HFFc6 (cell line): ENCODE results near the gene CCDC86. TPM values are rescaled to one million over a fixed set of nuclear protein-coding genes. Genes with fewer than 3 reads are reported as not detected.
A peak's percentile ranks its signal among the peaks of the same experiment; 100 is the strongest.

Experiments
- DNase-seq: peaks from one replicate; pipeline ENCODE4 v3.0.0-alpha.2; 2018
- H3K27ac Mint-ChIP-seq: 2 replicates; pipeline ENCODE4 v1.8.0; 2020; ENCODE audit warnings: mild to moderate bottlenecking, mixed read lengths
- H3K27me3 Mint-ChIP-seq: 2 replicates; pipeline ENCODE4 v1.8.0; 2021; ENCODE audit warnings: mild to moderate bottlenecking, moderate library complexity, mixed read lengths; ENCODE audit not compliant: insufficient read depth
- H3K36me3 Mint-ChIP-seq: 2 replicates; pipeline ENCODE4 v1.8.0; 2021; ENCODE audit warnings: low read depth, mixed read lengths
- H3K4me1 Mint-ChIP-seq: 2 replicates; pipeline ENCODE4 v1.8.0; 2020; ENCODE audit warnings: low read depth, mixed read lengths
- H3K4me3 Mint-ChIP-seq: 2 replicates; pipeline ENCODE4 v1.8.0; 2020; ENCODE audit warnings: mild to moderate bottlenecking, moderate library complexity, mixed read lengths
- H3K9me3 Mint-ChIP-seq: 2 replicates; pipeline ENCODE4 v1.8.0; 2020; ENCODE audit warnings: mild to moderate bottlenecking, mixed read lengths
- total RNA-seq, 6 experiments: library from RNA; stranded (reverse); fragmentation: NEBNext Ultra II Directional; extraction: Animal tissue kit (Norgen Biotek cat#: 25700); gene quantifications; 2 replicates in 1 of 6; 3 replicates in 5 of 6; pipeline ENCODE4 v1.2.3, GENCODE V29; 2021
- TF ChIP-seq, protein P1 (sequence below): fragments of 200-600 bp; sonication (generic); IDR thresholded peaks from 2 replicates; pipeline ENCODE4 v1.5.0; 2021; ENCODE audit warnings: antibody characterized with exemption, mild to moderate bottlenecking

CCDC86 gene
- total RNA-seq, 6 experiments from 2014 or later, result 45.4 to 66.3 (median 54.4) TPM

DNA sequence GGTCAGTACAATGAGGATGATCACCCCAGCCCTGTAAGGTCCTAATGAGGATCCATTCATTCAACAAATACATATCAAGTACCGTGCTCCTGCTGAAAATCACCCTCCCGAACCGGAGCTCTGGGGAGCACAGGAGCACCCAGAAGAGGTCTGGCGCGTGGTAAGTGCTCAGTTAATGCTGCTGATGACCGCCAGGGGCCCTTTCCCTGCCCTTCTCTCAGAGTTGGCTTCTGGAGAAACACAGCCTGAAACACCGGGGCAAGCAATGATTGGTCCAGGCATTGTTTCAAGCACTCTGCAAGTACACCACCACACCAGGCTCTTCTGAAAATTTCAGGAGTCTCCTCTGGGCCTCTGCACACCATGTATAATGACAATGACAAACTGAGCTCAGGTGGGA lies 3.8 kb upstream of the CCDC86 start:
- no peaks in the 10 kb centered on the region for H3K9me3 Mint-ChIP-seq
- no peak overlapping the region for H3K4me3 Mint-ChIP-seq
- H3K4me1 Mint-ChIP-seq, result peaks cover 40% of the 10 kb centered on the region
- no peak overlapping the region for H3K27ac Mint-ChIP-seq
- H3K27me3 Mint-ChIP-seq, result peaks cover 12% of the 10 kb centered on the region
- H3K36me3 Mint-ChIP-seq, result no peaks in the 10 kb centered on the region
- no peak for DNase-seq
- TF ChIP-seq, protein P1, sequence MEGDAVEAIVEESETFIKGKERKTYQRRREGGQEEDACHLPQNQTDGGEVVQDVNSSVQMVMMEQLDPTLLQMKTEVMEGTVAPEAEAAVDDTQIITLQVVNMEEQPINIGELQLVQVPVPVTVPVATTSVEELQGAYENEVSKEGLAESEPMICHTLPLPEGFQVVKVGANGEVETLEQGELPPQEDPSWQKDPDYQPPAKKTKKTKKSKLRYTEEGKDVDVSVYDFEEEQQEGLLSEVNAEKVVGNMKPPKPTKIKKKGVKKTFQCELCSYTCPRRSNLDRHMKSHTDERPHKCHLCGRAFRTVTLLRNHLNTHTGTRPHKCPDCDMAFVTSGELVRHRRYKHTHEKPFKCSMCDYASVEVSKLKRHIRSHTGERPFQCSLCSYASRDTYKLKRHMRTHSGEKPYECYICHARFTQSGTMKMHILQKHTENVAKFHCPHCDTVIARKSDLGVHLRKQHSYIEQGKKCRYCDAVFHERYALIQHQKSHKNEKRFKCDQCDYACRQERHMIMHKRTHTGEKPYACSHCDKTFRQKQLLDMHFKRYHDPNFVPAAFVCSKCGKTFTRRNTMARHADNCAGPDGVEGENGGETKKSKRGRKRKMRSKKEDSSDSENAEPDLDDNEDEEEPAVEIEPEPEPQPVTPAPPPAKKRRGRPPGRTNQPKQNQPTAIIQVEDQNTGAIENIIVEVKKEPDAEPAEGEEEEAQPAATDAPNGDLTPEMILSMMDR, result peak; percentile 57

DNA sequence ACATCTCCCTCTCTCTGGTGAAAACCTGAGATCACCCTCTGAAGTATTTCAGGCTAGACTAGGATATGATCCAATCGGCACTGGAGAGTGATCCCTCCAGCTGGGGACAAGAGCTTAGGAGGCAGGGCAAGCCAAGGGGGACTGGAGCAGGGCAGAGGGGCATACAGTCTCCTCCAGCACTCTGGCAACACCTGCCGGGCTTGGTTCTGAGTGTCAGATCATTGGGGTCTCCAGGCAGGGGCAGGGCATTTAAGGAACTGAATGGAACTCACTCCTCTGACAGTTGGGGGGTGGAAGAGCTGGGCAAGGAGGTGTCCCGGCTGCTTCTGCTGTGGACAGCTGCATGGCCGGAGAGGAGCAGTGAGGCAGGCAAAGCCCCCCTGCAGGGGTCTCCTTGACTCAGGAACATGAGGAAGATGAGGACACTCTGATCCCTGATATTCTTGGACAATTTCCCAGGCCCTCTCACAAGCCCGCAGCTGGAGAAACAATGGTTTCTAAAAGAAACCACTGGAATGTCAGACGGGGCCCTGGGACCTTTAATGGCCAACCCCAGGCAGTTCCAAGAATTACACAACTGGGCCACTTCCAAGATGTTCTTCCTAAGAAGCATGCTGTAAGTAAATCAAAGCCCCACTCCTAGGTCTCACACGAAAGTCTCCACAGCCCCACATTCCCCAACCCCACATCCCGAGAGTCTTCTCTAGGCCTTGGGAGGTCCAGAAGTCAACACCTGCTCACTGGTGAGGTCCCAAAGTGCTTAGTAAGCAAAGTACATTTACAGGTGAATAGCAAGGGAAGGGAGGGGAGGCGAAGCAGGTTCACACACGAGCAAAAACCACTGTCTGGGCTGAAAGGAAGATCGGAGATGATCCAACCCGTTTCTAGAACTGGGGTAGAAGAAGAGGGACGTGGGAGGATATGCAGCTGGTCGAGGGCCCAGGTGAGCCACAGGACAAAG lies 1.2 kb upstream of the CCDC86 start:
- Mint-ChIP-seq H3K27ac (peak overlapping the region; percentile 86), H3K4me1 (peaks cover 54% of the 10 kb centered on the region), H3K36me3 (peaks cover 6% of the 10 kb centered on the region), H3K9me3 (no peaks in the 10 kb centered on the region), H3K4me3 (peak overlapping the region; percentile 97), H3K27me3 (peaks cover 12% of the 10 kb centered on the region; the same call in 1 of the 2 replicates)
- DNase-seq, result peak; percentile 75
- TF ChIP-seq, protein P1, result no peak

DNA sequence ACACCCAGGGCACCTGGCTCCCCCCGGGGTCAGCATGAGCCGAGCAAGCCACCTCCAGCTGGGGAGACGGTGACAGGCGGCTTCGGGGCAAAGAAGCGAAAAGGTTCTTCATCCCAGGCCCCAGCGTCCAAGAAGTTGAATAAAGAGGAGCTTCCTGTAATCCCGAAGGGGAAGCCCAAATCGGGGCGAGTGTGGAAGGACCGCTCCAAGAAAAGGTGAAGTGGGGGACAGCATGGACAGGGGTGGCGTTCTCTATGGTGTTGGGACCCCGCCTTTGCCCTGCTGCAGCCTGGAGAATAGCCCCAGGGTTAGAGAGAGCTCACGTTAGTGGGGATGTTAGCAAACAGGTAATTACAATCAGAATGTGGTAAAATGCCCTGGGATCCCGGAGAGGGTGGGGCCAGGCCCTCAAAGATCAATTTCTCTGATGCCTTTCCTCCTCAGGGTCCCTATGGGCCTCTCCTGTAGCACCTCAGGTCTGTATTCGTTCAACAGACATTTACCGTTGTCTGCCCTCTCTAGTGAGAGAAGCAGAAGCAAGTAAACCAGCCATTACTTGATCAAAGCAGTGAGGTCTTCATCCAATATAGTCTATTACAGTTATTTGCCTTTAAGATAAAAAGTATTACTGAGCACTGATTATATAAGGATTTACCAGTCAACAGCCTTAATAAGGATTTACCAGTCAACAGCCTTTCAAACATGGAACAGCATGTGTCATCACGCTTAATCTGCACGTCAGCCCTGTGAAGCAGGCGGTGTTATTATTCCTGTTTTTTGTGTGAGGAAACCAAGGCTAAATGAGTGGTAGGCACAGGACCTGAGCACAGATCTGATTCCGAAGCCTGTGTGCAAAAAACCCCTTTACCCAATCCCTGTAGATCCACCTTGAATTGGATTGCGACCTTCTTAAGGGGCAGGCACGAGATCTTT lies 1.0 kb downstream of the CCDC86 start:
- Mint-ChIP-seq H3K27me3 (peaks cover 6% of the 10 kb centered on the region; the same call in 1 of the 2 replicates), H3K4me3 (peak overlapping the region; percentile 97), H3K9me3 (no peaks in the 10 kb centered on the region), H3K36me3 (peaks cover 6% of the 10 kb centered on the region), H3K27ac (peak overlapping the region; percentile 86), H3K4me1 (peaks cover 45% of the 10 kb centered on the region)
- DNase-seq, result no peak
- TF ChIP-seq, protein P1, result no peak

- Mint-ChIP-seq H3K27ac (peak overlapping the region; percentile 57), H3K9me3 (no peaks in the 10 kb centered on the region), H3K36me3 (peaks cover 6% of the 10 kb centered on the region), H3K27me3 (peaks cover 5% of the 10 kb centered on the region), H3K4me3 (peak overlapping the region; percentile 97), H3K4me1 (peaks cover 45% of the 10 kb centered on the region)
- TF ChIP-seq, protein P1, result no peak
- no peak for DNase-seq
Measured at GRCh38 chr11:60844045-60844869, 2.3 kb downstream of the CCDC86 start.

DNA sequence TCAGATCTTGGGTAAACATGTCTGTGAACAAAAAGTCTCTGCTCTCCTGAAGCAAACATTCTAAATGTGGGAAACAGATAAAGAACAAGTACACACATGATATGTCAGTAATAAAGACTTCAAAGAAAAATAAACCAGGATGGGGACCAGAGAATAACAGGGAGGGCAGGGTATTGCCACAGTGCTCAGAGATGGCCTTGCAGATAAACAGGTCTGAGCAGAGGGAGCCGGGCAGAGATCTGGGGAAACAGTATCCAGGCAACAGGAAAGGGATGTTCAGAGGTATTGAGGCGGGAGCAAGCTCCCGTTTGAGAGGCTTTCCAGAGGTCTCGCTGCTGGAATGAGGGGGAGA lies 2.9 kb downstream of the CCDC86 start:
- peak overlapping the region; percentile 57 for H3K27ac Mint-ChIP-seq
- H3K4me1 Mint-ChIP-seq, result peaks cover 45% of the 10 kb centered on the region
- DNase-seq, result no peak

More for the DNA sequence above, 2.9 kb downstream of the CCDC86 start:
- TF ChIP-seq, protein P1, result no peak
- Mint-ChIP-seq H3K4me3 (peak overlapping the region; percentile 97), H3K9me3 (no peaks in the 10 kb centered on the region), H3K36me3 (peaks cover 6% of the 10 kb centered on the region), H3K27me3 (peaks cover 2% of the 10 kb centered on the region)
